Measurements from ENCODE around the gene JSRP1. TPM values are rescaled to one million over a fixed set of nuclear protein-coding genes. Genes with fewer than 3 reads are reported as not detected.

Gene JSRP1
- total and polyA plus RNA-seq, 4 donors, result 0.25 to 0.45 (median 0.39) TPM; not detected in 1

- no peaks in the 10 kb centered on the region for H3K27me3 ChIP-seq (ENCODE audit: control insufficient read depth in 4 of 4, insufficient read depth in 4 of 4, low read length in 3 of 4)
- peaks cover 0 to 15% (median 4%) of the 10 kb centered on the region in 4 donors for H3K36me3 ChIP-seq (ENCODE audit: control insufficient read depth in 4 of 4, insufficient read depth in 3 of 4, low read depth in 1 of 4, low read length in 3 of 4)
- peaks cover 8 to 48% (median 28%) of the 10 kb centered on the region in 4 donors for H3K4me1 ChIP-seq (ENCODE audit: control insufficient read depth in 4 of 4, insufficient read depth in 4 of 4, low read length in 3 of 4)
- no peaks in the 10 kb centered on the region for H3K9me3 ChIP-seq (ENCODE audit: control insufficient read depth in 4 of 4, low read length in 3 of 4)
- no peak for DNase-seq (ENCODE audit: low spot score)
- H3K9ac ChIP-seq (ENCODE audit: low read depth in 1 of 2, low read length in 2 of 2), result no peak overlapping the region
- WGBS, result 91% methylated on average over 25 of the region's 25 CpGs
- TF ChIP-seq NR2F2 (IDR thresholded peaks at IDR 0.05), result no peak
- TF ChIP-seq YY1 (IDR thresholded peaks at IDR 0.05), result no peak
- TF ChIP-seq FOXA1 (IDR thresholded peaks at IDR 0.05), result no peak
- no peak for TF ChIP-seq MAX (IDR thresholded peaks at IDR 0.05)
- no peak for TF ChIP-seq EGR1 (IDR thresholded peaks at IDR 0.05; ENCODE audit: low read depth in 2 of 2)
- no peak for TF ChIP-seq JUND (IDR thresholded peaks at IDR 0.05)
- no peak for TF ChIP-seq REST (IDR thresholded peaks at IDR 0.05)
- no peak for TF ChIP-seq GABPA (IDR thresholded peaks at IDR 0.05 in 1 of 2, conservative IDR thresholded peaks at IDR 0.05 in 1 of 2)
- no peak for TF ChIP-seq RXRA (IDR thresholded peaks at IDR 0.05)
- H3K27ac ChIP-seq (ENCODE audit: low read depth in 1 of 2, low read length in 2 of 2), result no peak overlapping the region
- H3K4me3 ChIP-seq (ENCODE audit: low read depth in 1 of 3, low read length in 3 of 3), result no peak overlapping the region
Observed at GRCh38 chr19:2233601-2234280, 22.5 kb downstream of the JSRP1 start.

- H3K9me3 ChIP-seq (ENCODE audit: control insufficient read depth in 4 of 4, low read length in 3 of 4), result no peaks in the 10 kb centered on the region
- H3K27ac ChIP-seq (ENCODE audit: low read depth in 1 of 2, low read length in 2 of 2), result no peak overlapping the region
- TF ChIP-seq YY1 (IDR thresholded peaks at IDR 0.05) (no peak), ATF3 (IDR thresholded peaks at IDR 0.05) (no peak), HNF4G (IDR thresholded peaks at IDR 0.05) (no peak), SP1 (IDR thresholded peaks at IDR 0.05) (no peak), RAD21 (IDR thresholded peaks at IDR 0.05) (no peak), HNF4A (conservative IDR thresholded peaks at IDR 0.05) (no peak), REST (IDR thresholded peaks at IDR 0.05) (no peak), FOXA1 (IDR thresholded peaks at IDR 0.05) (no peak), EGR1 (IDR thresholded peaks at IDR 0.05; ENCODE audit: low read depth in 2 of 2) (no peak), TAF1 (conservative IDR thresholded peaks at IDR 0.05) (no peak), NR2F2 (IDR thresholded peaks at IDR 0.05) (no peak), GABPA (IDR thresholded peaks at IDR 0.05 in 1 of 2, conservative IDR thresholded peaks at IDR 0.05 in 1 of 2) (no peak), JUND (IDR thresholded peaks at IDR 0.05) (no peak)
- no peak for DNase-seq (ENCODE audit: low spot score)
- no peak overlapping the region for H3K9ac ChIP-seq (ENCODE audit: low read depth in 1 of 2, low read length in 2 of 2)
- no peaks in the 10 kb centered on the region for H3K27me3 ChIP-seq (ENCODE audit: control insufficient read depth in 4 of 4, insufficient read depth in 4 of 4, low read length in 3 of 4)
- peaks cover 9 to 47% (median 24%) of the 10 kb centered on the region in 4 donors for H3K4me1 ChIP-seq (ENCODE audit: control insufficient read depth in 4 of 4, insufficient read depth in 4 of 4, low read length in 3 of 4)
- H3K4me3 ChIP-seq (ENCODE audit: low read depth in 1 of 3, low read length in 3 of 3), result no peak overlapping the region
- peaks cover 0 to 17% (median 4%) of the 10 kb centered on the region in 4 donors for H3K36me3 ChIP-seq (ENCODE audit: control insufficient read depth in 4 of 4, insufficient read depth in 3 of 4, low read depth in 1 of 4, low read length in 3 of 4)
- 89% methylated on average over 30 of the region's 30 CpGs for WGBS
Observed at GRCh38 chr19:2232286-2233151, 23.7 kb downstream of the JSRP1 start.
